GM19193 (cell line): ENCODE measurements around the gene SF3B3.

Experiments
- POLR2A ChIP-seq: IDR thresholded peaks from 4 replicates; pipeline ENCODE4 v1.6.1; 2011; ENCODE audit not compliant: insufficient read depth, insufficient read length; ENCODE audit errors: extremely low read depth

SF3B3 gene

GRCh38 chr16:70540994-70541393 lies 17.4 kb downstream of the SF3B3 start:
- no peak for TF ChIP-seq POLR2A

- TF ChIP-seq POLR2A, result no peak
These were observed 20.9 kb downstream of the SF3B3 start for GRCh38 chr16:70544548-70544947.

GRCh38 chr16:70548936-70549335 lies 25.3 kb downstream of the SF3B3 start:
- TF ChIP-seq POLR2A, result no peak

- TF ChIP-seq POLR2A, result no peak
These were observed 26.5 kb downstream of the SF3B3 start for GRCh38 chr16:70550082-70550481.

- TF ChIP-seq POLR2A, result no peak
These were observed 28.2 kb downstream of the SF3B3 start for GRCh38 chr16:70551788-70552187.

GRCh38 chr16:70552675-70553074 lies 29.1 kb downstream of the SF3B3 start:
- no peak for TF ChIP-seq POLR2A

GRCh38 chr16:70553645-70554044 lies 30.0 kb downstream of the SF3B3 start:
- TF ChIP-seq POLR2A, result no peak

- TF ChIP-seq POLR2A, result no peak
These were observed 32.4 kb downstream of the SF3B3 start for GRCh38 chr16:70556063-70556462.

- no peak for TF ChIP-seq POLR2A
These were observed 38.0 kb downstream of the SF3B3 start for GRCh38 chr16:70561623-70562022.

- TF ChIP-seq POLR2A, result no peak
These were observed 40.0 kb downstream of the SF3B3 start for GRCh38 chr16:70563636-70564035.

- no peak for TF ChIP-seq POLR2A
These were observed 41.4 kb downstream of the SF3B3 start for GRCh38 chr16:70565053-70565452.

GRCh38 chr16:70568601-70569237 lies 45.1 kb downstream of the SF3B3 start:
- no peak for TF ChIP-seq POLR2A

GRCh38 chr16:70569752-70570151 lies 46.1 kb downstream of the SF3B3 start:
- no peak for TF ChIP-seq POLR2A

- no peak for TF ChIP-seq POLR2A
These were observed 47.5 kb downstream of the SF3B3 start for GRCh38 chr16:70570967-70571570.

- TF ChIP-seq POLR2A, result no peak
These were observed 48.0 kb downstream of the SF3B3 start for GRCh38 chr16:70571623-70572022.

- no peak for TF ChIP-seq POLR2A
These were observed 48.7 kb downstream of the SF3B3 start for GRCh38 chr16:70572050-70572925.
